NCI-H345 treated with DMSO at 0.1 percent for 48 hours (cell line): Measurements from ENCODE around the gene PCCA.
A peak's percentile ranks its signal among the peaks of the same experiment; 100 is the strongest.

Experiments used
- DNase-seq: peaks from one replicate; lab custom pipeline; 2025; ENCODE audit not compliant: unreplicated experiment; lab: John Stamatoyannopoulos, UW

PCCA gene

GRCh38 chr13:100454876-100455275, 366.0 kb downstream of the PCCA start:
- no peak for DNase-seq

- DNase-seq = no peak
Measured at GRCh38 chr13:100458673-100459072, 369.8 kb downstream of the PCCA start.

GRCh38 chr13:100459747-100460146, 370.9 kb downstream of the PCCA start:
- DNase-seq = no peak

GRCh38 chr13:100460266-100460665, 371.4 kb downstream of the PCCA start:
- no peak for DNase-seq

DNA sequence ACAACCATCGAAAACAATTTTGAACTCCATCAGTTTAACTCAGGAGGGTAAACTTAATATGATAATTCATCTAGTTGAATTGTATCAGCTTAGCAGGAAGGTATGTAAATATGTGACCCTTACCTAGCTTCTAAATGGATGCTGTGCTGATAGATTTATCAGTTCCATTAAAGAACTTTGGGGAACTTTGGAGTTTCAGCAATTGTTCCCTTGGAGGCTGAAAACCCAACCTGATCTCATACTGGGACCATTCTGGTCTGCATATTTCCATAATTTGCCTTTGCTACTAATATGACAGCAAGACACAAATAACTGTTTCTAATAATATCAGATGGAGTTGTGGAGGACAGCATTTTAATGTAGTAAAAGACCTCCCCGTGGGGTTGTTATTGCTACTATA, 371.9 kb downstream of the PCCA start:
- no peak for DNase-seq

- peak; percentile 78 for DNase-seq
Measured at GRCh38 chr13:100461309-100462030, 372.6 kb downstream of the PCCA start.

DNA sequence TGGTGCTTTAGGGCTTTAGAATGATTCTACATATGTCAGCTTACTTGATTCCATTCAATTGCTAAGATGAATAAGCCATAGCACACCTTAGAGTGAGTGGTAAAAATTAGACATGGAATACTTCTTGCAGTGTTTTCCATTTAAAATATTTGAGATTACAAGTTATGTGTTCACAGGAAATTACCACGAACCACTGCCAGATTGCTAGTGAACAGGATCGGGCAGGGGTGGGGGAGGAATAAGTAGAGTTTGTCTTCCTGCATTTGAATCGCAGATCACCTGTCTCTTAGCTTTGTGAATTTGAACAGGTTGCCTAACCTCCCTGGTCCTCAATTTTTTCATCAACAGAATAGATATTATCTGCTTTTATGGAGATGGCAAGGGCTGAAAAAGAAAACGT, 375.1 kb downstream of the PCCA start:
- DNase-seq = no peak

DNA sequence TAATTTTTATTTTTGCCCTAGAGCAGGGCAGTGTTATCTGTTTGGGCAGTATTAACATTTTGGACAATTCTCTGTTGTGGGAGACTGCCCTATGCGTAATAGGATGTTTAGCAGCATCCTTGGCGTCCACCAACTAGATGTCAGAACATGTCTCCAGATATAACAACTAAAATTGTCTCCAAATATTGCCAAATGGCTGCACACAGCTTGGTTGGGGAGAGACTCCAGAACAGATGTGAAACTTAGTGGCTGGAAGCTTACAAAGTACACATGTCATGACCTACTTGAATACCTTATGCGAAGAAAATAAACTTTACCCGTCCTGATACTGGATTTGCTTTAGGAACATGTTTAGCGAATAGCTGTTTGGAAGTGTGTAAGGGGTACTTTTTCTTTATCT, 376.7 kb downstream of the PCCA start:
- no peak for DNase-seq

- DNase-seq = no peak
Measured at GRCh38 chr13:100470866-100471505, 382.1 kb downstream of the PCCA start.

- no peak for DNase-seq
Measured at GRCh38 chr13:100473087-100473486, 384.2 kb downstream of the PCCA start.

DNA sequence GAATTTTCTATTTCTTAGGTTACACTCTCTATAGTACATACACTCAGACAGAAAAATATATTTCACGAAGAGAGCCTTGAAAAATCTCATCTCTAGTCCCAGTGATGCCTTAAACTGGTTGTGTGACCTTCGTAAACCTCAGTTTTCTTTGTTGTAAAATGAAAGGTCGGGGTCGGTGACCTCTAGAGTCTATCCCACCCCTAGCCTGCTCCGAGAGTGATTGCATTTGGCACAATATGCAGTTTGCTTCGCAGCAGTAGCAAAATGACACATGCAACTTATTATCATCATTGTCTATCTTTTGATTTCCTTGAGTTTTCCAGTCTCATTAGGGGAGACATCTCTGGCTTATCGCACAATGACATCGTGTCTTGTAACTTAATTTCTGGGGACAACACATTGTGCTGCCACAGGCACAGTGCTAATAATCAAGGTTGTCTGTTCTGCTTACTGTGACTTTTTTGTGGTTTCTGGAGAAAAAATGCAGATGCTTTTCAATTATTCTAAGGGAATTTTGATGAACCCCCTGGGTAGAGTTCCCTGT, 384.7 kb downstream of the PCCA start:
- no peak for DNase-seq

GRCh38 chr13:100476963-100477362, 388.1 kb downstream of the PCCA start:
- DNase-seq = no peak

GRCh38 chr13:100478107-100478809, 389.4 kb downstream of the PCCA start:
- DNase-seq = no peak

DNA sequence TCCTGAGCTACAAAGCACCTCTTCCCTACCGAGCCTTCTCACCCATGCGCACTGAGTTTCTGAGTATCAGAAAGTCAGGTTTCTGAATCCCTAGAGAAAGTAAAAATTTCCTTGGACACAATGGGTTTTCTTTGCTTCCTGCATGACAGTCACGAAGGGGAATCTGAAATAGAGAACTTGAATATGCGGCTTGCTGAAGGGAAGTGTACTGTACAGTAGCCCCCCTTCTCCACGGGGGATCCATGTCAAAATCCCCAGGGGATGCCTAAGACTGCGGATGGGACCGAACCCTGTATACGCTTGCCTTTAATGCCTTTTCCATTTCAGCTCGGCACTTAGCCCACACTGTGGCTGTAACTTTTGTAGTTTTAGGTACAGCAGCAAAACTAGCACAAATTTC, 391.8 kb downstream of the PCCA start:
- no peak for DNase-seq

DNA sequence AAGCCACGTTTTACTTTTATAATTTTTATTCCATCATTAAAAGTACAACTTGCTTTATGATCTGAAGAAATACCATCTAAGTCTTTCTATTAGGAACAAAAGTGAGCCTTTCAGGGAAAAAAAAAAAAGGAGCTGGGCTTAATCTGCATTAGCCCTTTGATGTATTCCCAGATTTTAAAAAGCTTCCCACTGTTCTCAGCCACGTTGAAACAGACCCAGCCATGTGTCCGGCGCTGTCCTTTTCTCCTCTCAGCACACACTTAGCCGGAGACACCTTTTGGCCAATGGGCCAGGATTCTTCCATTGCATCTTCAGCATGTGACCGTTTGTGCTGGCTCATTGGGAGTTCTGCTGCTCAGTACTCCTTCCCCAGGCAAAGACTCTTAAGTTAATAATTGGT, 394.2 kb downstream of the PCCA start:
- no peak for DNase-seq

GRCh38 chr13:100483841-100484381, 395.0 kb downstream of the PCCA start:
- no peak for DNase-seq

DNA sequence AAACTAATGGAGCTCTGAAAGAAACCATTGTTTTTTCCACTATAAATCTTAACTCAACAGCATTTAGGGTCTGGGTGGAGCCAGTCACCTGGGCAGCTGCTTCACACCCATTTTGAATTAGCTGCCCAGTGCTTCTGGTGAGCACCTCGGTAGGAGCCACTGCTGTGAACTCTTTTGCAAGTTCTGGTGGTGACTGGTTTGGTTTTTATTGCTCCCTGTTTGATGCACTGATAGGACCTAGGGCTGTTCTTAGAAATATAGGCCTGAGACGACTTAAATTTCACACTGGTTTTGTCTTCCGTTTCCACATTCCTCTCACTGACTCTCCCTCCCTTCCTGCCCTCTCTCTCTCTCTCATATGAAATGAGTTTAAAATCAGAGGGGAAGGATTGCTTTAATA, 395.8 kb downstream of the PCCA start:
- DNase-seq = no peak

DNA sequence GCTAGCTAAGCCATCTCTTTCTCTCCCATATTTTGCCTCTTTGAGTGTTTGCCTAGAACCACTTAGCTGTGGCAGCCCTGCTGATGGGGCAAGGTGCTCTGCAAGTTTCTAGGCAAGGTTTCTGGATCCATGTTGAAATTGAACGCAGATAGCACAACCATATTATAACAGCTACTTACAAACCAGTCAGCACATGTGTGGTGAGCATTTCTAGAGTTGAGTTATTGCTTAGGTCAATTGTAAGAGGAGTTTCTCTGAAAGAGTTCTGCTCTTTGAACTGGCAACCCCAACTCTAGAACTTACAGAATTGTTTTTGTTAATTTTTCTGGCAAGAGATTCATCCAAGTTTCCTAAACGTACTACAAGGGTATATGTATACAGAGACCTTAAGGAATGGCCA, 396.4 kb downstream of the PCCA start:
- DNase-seq = no peak

- peak; percentile 56 for DNase-seq
Measured at GRCh38 chr13:100490692-100491091, 401.8 kb downstream of the PCCA start.

- DNase-seq = no peak
Measured at GRCh38 chr13:100491164-100491842, 402.4 kb downstream of the PCCA start.

DNA sequence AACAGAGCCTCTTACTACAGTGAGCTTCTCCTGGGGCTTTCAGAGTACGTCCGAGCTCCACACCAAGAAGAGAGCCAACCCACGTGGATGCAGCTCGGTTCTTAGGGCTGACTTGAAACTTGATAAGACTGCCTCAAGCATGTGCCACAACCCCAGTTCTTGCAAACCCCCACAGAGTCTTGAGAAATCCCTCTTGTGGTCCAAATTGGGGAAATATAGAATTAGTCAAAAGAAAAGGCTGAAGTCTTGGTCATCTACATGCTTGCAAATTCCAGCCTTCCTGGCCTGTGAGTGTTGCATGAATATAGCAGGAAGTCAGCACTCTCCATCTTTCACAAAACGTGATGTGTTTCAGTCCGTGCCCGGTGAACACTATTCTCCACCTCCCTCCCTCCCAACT, 404.5 kb downstream of the PCCA start:
- DNase-seq = no peak
